ENCODE data around the gene ZNF595. TPM values are rescaled to one million over a fixed set of nuclear protein-coding genes. Genes with fewer than 3 reads are reported as not detected.

Gene ZNF595
- total RNA-seq, 1 experiment from 2014 or later, result 12.5 TPM

- peak within 1 kb of the TSS; percentile 94 for H3K4me3 Mint-ChIP-seq (ENCODE audit: low read depth, unreplicated experiment)
- intact Hi-C loops (cut with micrococcal nuclease; ENCODE audit: unreplicated experiment), result no loop called here
- no peak for TF ChIP-seq CTCF (IDR thresholded peaks at IDR 0.05; ENCODE audit: unreplicated experiment)
- peaks cover 40% of the 10 kb centered on the region for H3K36me3 Mint-ChIP-seq (ENCODE audit: insufficient read depth, unreplicated experiment)
- H3K4me1 Mint-ChIP-seq (ENCODE audit: low read depth, unreplicated experiment), result no peaks in the 10 kb centered on the region
- DNase-seq, result peak; percentile 87
- H3K27me3 Mint-ChIP-seq (ENCODE audit: unreplicated experiment), result no peaks in the 10 kb centered on the region
- CTCF ChIA-PET, result interaction anchor here (0.7 kb wide), 1 partner anchor 213 kb away, joined by 7 read pairs; the partner anchor contains the start of gene ZNF141
- H3K9me3 Mint-ChIP-seq (ENCODE audit: low read depth, unreplicated experiment), result peaks cover 3% of the 10 kb centered on the region
- TSS peak; percentile 31 for BruUV-seq (replicated peaks)
- H3K27ac Mint-ChIP-seq (ENCODE audit: unreplicated experiment), result peak within 1 kb of the TSS; percentile 94
Observed at GRCh38 chr4:124275-125081, 71.4 kb downstream of the ZNF595 start, which contains the start of gene ZNF718. ZNF718 (plus strand) TSS chr4:124501; CDS start chr4:124671, 170 bp downstream.

- no TSS peak for BruUV-seq (replicated peaks)
- TF ChIP-seq CTCF (IDR thresholded peaks at IDR 0.05; ENCODE audit: unreplicated experiment), result no peak
- Mint-ChIP-seq H3K36me3 (ENCODE audit: insufficient read depth, unreplicated experiment) (peaks cover 47% of the 10 kb centered on the region), H3K27me3 (ENCODE audit: unreplicated experiment) (no peaks in the 10 kb centered on the region), H3K27ac (ENCODE audit: unreplicated experiment) (peak overlapping the region; percentile 94), H3K9me3 (ENCODE audit: low read depth, unreplicated experiment) (peaks cover 3% of the 10 kb centered on the region), H3K4me3 (ENCODE audit: low read depth, unreplicated experiment) (peak overlapping the region; percentile 94), H3K4me1 (ENCODE audit: low read depth, unreplicated experiment) (no peaks in the 10 kb centered on the region)
- peak; percentile 67 for DNase-seq
- intact Hi-C loops (cut with micrococcal nuclease; ENCODE audit: unreplicated experiment), result no loop called here
- CTCF ChIA-PET, result interaction anchor here (0.7 kb wide), 1 partner anchor 212 kb away, joined by 7 read pairs; the partner anchor contains the start of gene ZNF141
Observed at GRCh38 chr4:125091-125771, 72.1 kb downstream of the ZNF595 start.

GRCh38 chr4:125833-126232, 72.7 kb downstream of the ZNF595 start:
- H3K27ac Mint-ChIP-seq (ENCODE audit: unreplicated experiment), result peak overlapping the region; percentile 94
- intact Hi-C loops (cut with micrococcal nuclease; ENCODE audit: unreplicated experiment), result no loop called here
- no peak for DNase-seq
- no peaks in the 10 kb centered on the region for H3K4me1 Mint-ChIP-seq (ENCODE audit: low read depth, unreplicated experiment)
- H3K27me3 Mint-ChIP-seq (ENCODE audit: unreplicated experiment), result no peaks in the 10 kb centered on the region
- peaks cover 49% of the 10 kb centered on the region for H3K36me3 Mint-ChIP-seq (ENCODE audit: insufficient read depth, unreplicated experiment)
- no TSS peak for BruUV-seq (replicated peaks)
- peaks cover 3% of the 10 kb centered on the region for H3K9me3 Mint-ChIP-seq (ENCODE audit: low read depth, unreplicated experiment)
- CTCF ChIA-PET, result no interaction called here
- TF ChIP-seq CTCF (IDR thresholded peaks at IDR 0.05; ENCODE audit: unreplicated experiment), result no peak
- peak overlapping the region; percentile 94 for H3K4me3 Mint-ChIP-seq (ENCODE audit: low read depth, unreplicated experiment)

DNA sequence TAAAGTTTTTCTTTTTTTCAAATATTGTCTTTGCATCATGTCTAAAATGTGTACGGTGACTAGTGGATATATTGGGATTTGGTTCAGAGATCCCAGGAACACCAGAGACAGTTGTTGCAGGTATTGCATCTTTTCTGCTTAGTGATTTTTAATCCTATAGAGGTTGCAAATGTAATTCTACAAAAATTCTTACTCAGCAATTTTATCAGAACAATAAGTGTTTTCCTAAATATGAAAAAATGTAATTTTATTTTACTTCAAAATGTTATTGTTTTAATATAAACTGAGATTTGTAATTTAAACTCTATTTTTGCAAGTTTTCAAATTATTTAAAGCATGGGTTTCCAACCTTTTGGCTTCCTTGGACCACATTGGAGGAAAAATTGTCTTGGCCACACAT, 79.4 kb downstream of the ZNF595 start:
- Mint-ChIP-seq H3K9me3 (ENCODE audit: low read depth, unreplicated experiment) (no peaks in the 10 kb centered on the region), H3K4me1 (ENCODE audit: low read depth, unreplicated experiment) (no peaks in the 10 kb centered on the region), H3K27me3 (ENCODE audit: unreplicated experiment) (no peaks in the 10 kb centered on the region), H3K36me3 (ENCODE audit: insufficient read depth, unreplicated experiment) (peaks cover 41% of the 10 kb centered on the region), H3K27ac (ENCODE audit: unreplicated experiment) (no peak overlapping the region), H3K4me3 (ENCODE audit: low read depth, unreplicated experiment) (no peak overlapping the region)
- DNase-seq, result no peak
- intact Hi-C loops (cut with micrococcal nuclease; ENCODE audit: unreplicated experiment), result no loop called here
- TF ChIP-seq CTCF (IDR thresholded peaks at IDR 0.05; ENCODE audit: unreplicated experiment), result no peak
- BruUV-seq (replicated peaks), result no TSS peak
- CTCF ChIA-PET, result no interaction called here

Other genes with a start within 250 kb of the ZNF595 start
- gene ZNF718, start 71.2 kb downstream of the ZNF595 start, total RNA-seq (2022), result 14.6 and 15.2 TPM in 2 replicates

Data from Calu3 (cell line).